ENCODE measurements around the gene RAC2. TPM values are rescaled to one million over a fixed set of nuclear protein-coding genes. Genes with fewer than 3 reads are reported as not detected.
A peak's percentile ranks its signal among the peaks of the same experiment; 100 is the strongest.
"Not testable (repeated sequence)": the region's sequence is repeated elsewhere in the genome, so short reads cannot be mapped to it uniquely, and the experiment has no call there.

The RAC2 gene
- polyA plus RNA-seq, 3 donors: 5.7 to 6.9 (median 5.9) TPM

DNA sequence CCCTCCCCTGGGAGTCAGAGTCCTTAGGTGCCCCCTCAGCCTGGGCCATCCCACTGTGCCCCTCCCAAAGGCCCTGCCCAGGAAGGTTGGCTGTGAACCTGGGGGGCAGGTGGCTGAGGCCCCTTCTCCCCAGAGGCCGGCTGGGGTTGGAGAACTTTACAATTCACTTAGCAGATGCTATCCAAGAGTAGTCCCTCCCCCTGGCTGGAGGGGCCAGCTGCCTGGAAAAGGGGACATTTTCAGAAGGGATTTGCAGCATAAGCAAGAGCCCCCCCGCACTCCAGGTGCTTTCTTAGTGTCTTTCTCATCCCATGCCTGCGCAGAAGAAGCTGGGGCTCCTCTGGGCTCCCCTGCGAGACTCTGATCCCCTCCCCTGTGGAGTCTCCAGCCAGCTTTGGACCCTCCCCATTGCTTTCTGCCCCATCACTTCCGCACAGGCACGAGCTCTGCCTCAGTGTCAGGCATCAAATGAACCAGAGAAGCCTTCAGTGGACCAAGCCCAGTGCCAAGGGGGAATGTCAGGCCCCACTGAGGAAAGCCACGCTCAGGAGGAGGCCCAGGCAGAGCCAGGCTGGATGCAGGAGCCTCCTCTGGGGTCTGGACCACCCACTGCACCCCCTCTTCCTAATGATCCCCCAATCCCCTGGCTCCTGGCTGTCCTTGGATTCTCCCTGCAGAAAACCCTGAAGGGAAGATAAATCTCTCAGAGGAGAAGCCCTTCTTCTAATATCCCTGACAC, 35.5 kb downstream of the RAC2 start:
- no peak for DNase-seq (ENCODE audit: low read depth in 3 of 3, low spot score in 2 of 3)

DNA sequence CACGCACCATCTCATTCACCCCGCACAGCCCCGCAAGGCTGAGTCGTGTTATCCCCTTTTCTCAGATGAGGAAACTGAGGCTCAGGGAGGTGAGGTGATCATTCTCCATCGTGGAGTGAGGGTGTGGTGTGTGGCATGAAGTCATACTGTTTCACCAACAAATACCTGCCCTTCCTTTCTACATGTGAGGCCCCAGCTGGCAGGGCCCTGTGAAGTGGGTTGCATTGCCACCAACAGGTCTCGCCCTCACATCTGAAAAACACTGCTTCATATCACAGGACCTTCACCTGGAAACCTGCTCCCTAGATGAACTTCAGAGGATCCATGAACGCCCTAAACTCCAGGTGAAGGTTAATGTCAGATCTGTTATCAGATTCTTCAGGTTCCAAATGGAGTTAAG, 36.1 kb downstream of the RAC2 start:
- DNase-seq (ENCODE audit: low read depth in 3 of 3, low spot score in 2 of 3): no peak

DNA sequence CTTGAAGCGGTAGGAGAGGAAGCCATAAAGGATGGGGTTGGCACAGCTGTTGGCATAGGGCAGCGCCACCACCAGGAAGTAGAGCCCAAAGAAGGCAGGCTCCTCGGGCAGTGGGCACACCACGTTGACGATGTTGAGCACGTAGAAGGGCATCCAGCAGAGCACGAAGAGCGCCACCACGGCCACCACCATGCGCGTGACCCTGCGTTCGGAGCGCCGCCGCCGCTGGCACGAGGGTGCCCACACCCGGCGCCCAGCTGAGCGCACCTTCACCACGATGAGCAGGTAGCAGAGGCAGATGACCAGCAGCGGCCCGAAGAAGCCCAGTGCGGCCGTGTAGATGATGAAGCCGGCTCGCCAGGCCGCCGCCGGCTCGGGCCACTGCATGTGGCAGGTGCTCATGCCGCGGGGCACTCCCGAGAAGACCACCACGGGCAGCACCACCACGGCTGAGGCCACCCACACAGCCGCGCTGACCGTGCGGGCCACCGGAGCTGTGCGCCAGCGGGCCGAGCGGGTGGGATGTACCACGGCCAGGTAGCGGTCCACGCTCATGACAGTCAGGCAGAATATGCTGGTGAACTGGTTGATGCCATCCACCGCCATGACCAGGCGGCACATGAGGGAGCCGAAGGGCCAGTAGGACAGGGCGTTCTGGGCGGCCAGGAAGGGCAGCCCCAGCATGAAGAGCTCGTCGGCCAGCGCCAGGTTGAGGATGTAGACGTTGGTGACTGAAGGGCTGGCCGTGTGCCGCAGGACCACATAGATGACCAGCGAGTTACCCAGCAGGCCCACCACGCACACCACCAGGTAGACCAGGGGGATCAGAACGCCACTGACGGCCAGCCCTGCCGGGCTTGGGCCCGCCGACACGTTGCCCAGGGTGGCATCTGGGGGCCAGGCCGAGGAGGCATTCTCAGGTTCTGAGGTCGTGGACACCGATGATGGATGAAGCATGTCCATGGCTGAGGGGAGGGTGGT, 36.9 kb downstream of the RAC2 start:
- DNase-seq (ENCODE audit: low read depth in 3 of 3, low spot score in 2 of 3): no peak

DNA sequence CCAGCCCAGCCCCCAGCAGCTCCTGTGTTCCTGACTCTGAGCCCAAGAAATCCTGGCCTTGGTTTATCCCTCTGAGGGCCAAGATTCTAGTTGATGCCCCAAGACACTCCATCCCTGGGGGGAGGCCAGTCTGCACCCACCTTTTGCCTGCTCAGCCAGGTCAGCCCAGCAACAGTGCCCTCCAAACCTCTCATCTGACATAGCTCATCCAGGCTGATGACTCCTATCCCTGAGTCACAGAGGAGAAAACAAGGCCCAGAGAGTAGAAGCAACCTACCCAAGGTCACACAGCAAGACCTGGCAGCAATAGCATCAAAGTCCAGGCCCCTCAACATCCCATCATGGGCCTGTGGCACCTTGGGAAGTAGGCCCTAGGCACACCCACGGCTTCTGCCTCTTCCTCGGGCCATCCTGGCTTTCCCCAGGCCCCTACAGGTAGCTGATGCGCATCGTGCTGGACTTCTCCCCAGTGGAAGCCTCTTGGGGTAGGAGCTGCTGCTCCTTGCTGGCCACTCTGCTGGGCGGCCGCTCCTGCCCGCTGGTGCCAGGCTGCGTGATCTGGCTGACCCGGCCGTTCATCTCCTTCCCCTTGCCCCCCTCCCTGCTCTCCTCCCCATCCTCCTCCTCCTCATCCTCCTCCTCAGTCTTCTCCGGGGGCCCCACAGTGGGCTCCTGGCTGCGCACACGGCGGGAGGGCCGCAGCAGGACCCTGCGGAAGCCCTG, 37.8 kb downstream of the RAC2 start:
- no peak for DNase-seq (ENCODE audit: low read depth in 3 of 3, low spot score in 2 of 3)

DNA sequence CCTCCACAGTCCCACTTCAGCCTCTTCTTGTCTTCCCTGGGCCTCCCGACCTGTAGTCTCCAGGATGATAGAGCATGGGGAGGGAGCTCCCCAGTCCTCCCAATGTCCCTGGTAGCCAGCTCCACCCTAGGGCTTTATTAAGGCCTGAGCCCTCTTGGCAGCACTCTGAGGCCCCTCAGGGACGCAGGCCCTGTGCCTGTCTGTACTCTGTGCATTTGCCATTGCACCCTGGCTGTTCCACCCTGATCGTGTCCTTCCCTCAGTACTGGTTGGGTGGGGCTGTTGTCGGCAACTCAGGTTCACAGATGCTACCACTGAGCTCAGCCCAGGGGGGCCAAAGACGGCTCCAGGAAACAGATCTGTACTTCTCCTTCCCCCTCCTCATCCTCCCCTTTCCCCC, 39.0 kb downstream of the RAC2 start:
- no peak for DNase-seq (ENCODE audit: low read depth in 3 of 3, low spot score in 2 of 3)

DNA sequence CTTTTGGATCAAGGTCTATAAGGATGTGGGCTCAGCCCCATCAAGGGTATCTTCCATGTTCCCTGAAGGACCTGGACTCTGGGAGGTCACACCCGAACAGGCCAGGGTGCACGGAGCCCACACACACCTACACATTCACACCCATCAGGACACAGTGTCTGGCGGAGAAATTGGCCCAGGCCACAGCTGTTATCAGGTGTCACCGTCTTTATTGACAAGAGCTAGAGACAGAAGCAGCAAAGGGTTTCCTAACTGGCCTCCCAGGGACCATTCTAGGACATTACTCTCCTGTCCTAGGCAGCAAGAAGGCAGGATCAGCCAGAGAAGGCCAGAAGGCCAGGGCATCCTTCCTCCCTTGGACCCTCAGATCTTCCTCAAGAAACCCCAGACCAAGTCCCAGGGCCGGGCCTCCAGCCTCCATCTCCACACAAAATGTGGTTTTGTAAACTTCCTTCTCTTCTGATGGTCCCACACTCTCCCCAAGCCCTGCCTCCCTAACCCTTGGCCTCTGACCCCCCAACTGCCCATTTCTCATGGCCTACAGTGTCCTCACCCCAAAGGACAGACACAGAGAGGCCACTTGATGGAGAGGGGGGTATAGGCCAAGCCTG, 39.9 kb downstream of the RAC2 start:
- DNase-seq (ENCODE audit: low read depth in 3 of 3, low spot score in 2 of 3): no peak

DNA sequence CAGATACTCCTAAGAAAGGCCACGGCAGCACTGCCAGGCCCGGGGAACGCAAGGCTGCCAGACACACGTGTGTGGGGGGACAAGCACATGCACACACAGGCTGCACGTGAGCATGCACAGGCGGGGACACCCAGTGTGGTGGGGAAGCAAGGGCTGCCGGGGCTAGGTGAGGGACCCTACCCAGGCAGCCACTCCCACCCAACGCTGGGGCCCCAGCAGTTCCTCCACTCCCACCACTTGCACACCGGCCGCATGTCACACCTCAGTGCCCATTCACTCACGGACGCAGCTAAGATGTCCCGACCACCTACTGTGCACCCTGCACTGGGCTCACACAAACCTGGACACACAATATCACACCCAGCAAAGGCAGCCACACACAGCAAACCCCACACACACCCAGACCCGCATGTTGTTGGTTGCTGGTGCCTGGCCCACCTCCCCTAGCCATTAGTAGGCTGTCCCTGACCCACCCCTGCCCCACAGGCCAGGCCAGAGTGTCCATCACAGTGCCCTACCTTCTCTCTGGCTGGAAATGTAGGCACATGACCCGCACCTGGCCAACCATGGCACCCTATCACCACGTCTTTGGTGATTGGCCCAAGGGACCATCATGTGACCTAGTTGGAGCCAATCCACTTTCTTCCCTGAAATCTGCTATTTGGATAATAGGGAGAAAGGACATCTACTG, 40.6 kb downstream of the RAC2 start:
- DNase-seq (ENCODE audit: low read depth in 3 of 3, low spot score in 2 of 3): no peak

DNA sequence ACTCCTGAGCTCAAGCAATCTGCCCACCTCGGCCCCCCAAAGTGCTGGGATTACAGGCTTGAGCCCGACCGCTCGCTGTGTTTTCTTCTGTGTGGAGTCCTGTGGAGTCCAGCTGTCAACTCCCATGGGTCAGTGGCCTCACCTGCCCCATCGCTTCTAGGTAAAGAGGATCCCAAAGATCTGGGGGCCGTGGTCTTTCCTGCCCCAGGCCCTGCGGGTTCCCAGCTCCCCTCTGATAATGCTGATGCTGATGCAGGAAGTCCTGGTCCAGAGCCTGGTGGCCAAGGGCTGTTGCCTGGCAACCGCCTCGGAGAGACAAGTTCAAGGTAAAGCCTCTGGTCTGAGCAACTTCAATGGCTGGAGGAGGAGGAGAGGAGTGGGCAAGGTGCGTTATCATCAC, 41.4 kb downstream of the RAC2 start:
- DNase-seq (ENCODE audit: low read depth in 3 of 3, low spot score in 2 of 3): no peak

DNA sequence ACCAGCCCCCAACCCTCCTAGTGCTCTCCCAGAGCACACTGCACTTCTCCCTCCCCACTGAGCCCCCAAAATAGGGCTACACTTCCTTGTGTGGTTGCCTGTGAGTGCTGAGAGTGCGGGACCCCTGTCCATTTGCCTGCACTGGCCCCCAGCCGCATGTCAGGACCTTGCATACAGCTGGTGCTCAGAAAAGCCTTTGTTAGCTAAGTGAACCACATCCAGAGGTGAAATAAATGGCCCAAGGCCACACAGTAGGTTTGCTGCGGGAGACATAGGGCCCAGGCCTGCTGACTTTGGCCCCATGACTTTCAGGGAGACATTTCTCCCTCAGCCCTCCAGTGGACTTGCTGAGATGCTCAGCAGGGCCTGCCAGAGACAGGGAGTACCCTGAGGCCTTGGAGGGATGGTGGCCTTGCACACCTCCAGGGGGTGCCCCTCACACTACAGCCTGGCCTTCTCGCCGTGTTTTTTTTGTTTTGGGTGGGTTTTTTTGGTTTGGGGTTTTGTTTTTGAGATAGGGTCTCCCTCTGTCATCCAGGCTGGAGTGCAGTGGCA, 42.0 kb downstream of the RAC2 start:
- no peak for DNase-seq (ENCODE audit: low read depth in 3 of 3, low spot score in 2 of 3)

DNA sequence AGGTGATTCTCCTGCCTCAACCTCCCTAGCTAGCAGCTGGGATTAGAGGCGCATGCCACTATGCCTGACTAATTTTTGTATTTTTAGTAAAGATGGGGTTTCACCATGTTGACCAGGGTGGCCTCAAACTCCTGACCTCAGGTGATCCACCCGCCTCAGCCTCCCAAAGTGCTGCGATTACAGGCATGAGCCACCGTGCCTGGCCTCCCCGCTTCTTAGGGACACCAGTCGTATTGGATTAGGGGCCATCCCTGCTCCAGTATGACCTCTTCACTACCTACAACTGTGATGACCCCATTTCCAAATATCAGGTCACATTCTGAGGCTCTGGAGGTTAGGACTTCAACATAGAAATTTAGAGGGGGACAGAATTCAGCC, 42.6 kb downstream of the RAC2 start:
- not testable (repeated sequence) for DNase-seq (ENCODE audit: low read depth in 3 of 3, low spot score in 2 of 3)

DNA sequence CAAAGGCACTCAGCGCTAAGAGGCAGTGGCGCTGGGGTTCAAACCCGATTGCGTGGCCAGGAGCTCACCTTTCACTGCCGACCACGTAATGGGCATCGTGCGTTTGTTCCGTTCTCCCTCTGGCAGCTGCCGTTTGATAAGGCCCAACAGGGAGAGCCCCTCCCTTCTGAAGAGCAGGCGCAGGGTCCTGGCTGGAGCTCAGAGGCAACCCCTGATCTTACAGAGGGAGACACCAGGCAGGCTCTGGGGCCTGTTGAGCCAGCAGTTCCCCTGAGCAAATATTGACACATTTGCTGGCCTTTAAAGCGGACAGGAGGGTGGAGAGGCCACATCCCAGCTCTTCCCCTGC, 44.3 kb downstream of the RAC2 start:
- no peak for DNase-seq (ENCODE audit: low read depth in 3 of 3, low spot score in 2 of 3)

DNA sequence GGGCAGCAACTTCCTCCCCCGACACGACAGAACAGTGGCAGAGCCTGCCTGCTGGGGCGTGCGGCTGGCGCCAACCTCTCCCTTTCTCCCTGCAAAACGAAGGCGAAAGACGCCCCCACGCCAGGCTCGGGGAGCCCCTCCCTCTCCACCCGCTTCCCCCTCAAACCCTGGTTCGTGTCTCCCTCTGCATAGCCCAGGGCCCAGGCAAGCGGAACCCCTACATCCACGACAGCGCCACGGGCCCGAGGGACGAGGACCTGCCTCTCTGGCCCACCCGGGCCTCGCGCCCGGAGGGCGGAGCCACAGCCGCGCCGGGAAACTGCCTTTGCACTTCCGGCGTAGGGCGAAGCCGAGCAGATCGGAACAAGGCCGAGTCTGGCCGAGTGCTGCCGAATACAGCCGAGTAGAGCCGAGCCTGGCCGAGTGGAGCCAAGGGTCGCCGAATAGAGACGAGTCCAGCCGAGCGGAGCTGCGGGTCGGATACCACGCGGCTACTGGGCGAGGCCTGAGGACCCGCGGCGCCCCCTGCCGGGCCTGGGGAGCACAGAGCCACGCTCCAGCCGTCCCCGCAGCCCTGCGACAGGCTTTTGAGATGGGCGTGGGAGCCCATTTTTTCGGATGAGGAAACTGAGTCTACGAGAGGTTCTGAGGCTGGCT, 44.8 kb downstream of the RAC2 start:
- peak; percentile 96 to 98 (median 96) for DNase-seq (ENCODE audit: low read depth in 3 of 3, low spot score in 2 of 3)

DNA sequence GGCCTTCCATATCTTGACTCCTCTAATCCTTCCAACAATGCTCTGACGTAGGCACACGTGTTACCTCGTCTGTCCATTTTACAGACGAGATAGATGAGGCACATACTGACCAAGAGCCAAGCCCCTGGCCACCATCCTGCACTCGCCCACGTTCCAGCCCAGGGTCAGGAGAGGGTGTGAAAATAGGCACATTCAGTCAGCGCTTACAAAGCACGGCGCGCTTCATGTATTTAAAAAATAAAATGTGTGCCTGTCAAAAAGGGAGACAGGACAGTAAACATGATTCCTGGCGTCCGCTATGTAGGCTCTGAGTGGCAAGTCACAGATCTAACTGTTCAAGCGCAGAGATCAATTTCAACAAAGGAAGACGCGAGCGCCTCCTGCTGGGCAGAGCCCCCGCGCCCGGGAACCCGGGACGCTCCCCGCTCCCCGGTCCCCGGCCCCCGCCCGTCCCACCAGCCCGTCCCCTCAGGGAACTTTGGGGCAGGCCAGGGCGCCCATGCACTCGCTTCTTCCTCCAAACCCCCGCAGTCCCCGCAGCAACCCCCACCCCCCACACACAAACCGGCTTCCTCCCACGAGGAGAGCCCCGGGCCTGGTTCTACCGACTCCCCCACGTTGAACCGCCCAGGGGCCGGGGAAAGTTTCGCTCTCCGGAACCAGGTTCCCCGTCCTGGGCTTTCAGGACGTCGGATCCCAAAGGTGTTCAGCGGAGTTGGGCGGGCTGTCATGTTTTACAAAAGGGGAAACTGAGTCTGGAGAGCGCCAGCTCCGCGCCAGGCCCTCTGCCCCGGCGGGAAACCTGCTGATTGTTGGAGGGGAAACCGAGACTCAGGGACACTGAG, 45.6 kb downstream of the RAC2 start:
- no peak for DNase-seq (ENCODE audit: low read depth in 3 of 3, low spot score in 2 of 3)

DNA sequence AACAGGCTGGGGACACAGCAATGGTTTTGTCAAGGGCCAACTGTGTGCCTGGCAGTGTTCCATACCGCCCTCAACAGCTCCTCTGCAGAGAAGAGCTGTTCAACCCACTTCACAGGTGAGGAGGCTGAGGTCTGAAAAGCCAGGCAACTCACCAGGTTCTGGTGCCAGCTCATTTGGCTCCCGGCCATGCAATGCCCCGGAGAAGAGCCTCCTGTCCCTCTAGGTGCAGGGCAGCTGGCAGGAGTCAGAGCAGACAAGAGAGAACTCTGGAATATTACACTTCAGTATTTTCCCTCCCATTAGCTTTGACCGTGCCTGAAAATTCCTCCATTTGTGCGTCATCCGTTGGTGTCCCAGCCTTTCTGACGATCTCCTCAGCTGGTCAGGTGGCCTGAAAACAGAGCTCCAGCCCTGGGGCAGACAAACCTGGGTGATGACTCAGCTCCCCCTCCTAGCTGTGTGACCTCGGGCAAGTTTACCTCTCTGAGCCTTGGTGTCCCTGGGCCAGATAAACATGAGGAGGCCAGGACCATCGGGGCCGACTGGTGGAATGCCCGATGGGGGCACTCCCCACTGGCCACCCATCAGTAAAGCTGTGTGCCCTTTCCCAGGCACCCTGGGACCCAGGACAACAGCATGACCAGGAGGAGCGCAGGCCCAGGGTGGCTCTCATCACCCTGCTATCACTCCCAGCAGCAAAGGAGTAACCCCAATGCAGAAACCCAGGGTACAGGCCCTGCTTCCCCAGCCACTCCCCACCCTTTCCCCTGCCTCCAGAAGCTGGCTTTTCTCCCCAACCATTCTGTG, 46.4 kb downstream of the RAC2 start:
- no peak for DNase-seq (ENCODE audit: low read depth in 3 of 3, low spot score in 2 of 3)

DNA sequence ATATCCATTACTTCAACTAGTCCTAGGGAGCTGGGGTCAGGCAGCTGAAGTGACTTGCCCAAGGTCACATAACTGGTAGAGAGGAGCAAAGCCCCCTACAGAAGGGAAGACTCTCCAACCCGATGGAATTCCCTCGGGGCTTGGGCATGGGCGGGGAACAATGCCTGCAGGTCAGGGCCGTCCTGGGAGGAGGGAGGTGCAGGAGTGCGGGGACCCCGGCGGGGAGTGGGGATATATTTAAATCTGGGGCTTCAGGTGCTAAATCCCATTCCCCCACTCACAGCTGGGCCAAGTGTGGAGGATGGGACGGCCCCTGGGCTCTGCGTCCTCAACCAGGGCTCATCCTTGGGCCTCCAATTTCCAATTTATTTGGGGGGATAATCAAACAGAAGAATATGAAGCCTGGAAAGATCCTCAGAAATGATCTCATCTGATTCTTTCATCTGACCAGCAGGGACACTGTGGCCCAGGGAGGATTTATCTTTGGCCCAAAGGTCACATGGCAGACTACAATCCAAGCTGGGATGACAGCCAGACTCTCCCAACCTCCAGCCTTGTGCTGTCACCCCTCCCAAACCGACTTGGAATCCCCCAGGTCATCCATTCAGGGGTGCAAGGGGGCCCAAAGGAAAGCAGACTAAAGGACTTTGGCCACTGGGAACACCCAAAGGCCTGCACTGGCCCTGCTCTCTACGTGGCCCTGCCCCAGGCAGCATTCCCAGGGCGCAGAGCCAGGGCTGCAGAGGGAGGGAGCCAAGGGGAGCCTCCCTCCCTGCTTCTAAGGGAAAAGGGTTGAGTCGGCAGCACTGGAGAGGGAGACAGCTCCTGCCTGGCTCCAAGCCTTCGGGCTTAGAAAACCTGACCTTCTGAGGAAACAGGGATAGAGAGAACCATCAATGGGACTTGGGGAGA, 47.3 kb downstream of the RAC2 start:
- no peak for DNase-seq (ENCODE audit: low read depth in 3 of 3, low spot score in 2 of 3)

DNA sequence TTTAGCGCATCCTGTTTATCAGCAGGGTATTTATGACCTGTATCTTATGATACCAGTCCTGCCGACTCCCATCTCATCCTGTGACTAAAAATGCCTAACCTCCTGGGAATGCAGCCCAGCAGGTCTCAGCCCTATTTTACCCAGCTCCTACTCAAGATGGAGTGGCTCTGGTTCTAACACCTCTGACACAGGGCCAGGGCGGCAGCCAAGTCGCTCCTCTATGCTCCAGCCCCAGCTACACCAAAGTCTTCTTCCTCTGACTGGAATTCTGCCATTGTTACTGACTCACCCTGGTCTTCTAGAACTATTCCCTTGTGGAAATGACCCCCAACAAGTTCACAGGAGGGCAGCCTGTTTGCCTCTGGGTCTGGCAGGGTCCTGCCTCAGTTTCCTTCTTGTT, 48.1 kb downstream of the RAC2 start:
- DNase-seq (ENCODE audit: low read depth in 3 of 3, low spot score in 2 of 3): no peak

DNA sequence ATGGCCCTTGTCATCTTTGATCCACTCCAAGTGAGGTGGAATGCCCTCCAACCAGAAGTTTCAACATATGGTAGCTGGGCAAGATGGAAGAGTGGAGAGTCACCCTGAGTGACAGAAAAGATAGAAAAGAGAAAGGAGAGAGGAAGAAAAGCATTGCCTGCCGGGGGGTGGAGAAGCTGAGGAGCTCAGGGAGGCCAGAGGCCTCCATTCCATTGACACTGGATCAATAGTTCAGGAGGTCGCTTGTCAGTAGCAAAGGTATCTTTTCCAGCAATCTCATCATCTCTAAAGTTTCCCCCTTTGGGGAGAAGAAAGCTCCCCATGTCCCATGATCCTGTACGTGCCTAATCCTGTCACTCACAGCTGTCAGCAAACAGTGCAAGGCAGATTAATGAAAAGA, 49.3 kb downstream of the RAC2 start:
- DNase-seq (ENCODE audit: low read depth in 3 of 3, low spot score in 2 of 3): no peak
